GM19467 (cell line): ENCODE results near the gene PLEKHH2.

ENCODE experiments used
- ATAC-seq: cut with Tn5 transposase; IDR thresholded peaks from one replicate; pipeline ENCODE4 v1.9.1; 2021; ENCODE audit warnings: mild to moderate bottlenecking, moderate library complexity; ENCODE audit not compliant: unreplicated experiment

PLEKHH2 gene

GRCh38 chr2:43758739-43759138, 121.7 kb downstream of the PLEKHH2 start:
- no peak for ATAC-seq

GRCh38 chr2:43759195-43759594, 122.1 kb downstream of the PLEKHH2 start:
- ATAC-seq, result no peak

- no peak for ATAC-seq
Measured at GRCh38 chr2:43762286-43762685, 125.2 kb downstream of the PLEKHH2 start.

GRCh38 chr2:43763091-43763490, 126.0 kb downstream of the PLEKHH2 start:
- no peak for ATAC-seq

GRCh38 chr2:43764086-43764705, 127.1 kb downstream of the PLEKHH2 start:
- no peak for ATAC-seq

GRCh38 chr2:43766006-43766405, 128.9 kb downstream of the PLEKHH2 start:
- ATAC-seq, result no peak

- ATAC-seq, result peak; percentile 97
Measured at GRCh38 chr2:43773876-43774613, 137.0 kb downstream of the PLEKHH2 start, which contains the start of gene DYNC2LI1. Gene DYNC2LI1, plus strand, starts transcription at chr2:43774039. Its CDS starts 100 bp downstream, at chr2:43774139.

- ATAC-seq, result no peak
Measured at GRCh38 chr2:43774617-43775016, 137.6 kb downstream of the PLEKHH2 start.

- no peak for ATAC-seq
Measured at GRCh38 chr2:43776324-43776723, 139.3 kb downstream of the PLEKHH2 start.

GRCh38 chr2:43777306-43777926, 140.4 kb downstream of the PLEKHH2 start:
- ATAC-seq, result no peak

GRCh38 chr2:43778233-43778632, 141.2 kb downstream of the PLEKHH2 start:
- ATAC-seq, result no peak

GRCh38 chr2:43787895-43788294, 150.8 kb downstream of the PLEKHH2 start:
- ATAC-seq, result no peak

GRCh38 chr2:43788646-43789045, 151.6 kb downstream of the PLEKHH2 start:
- no peak for ATAC-seq

GRCh38 chr2:43790147-43790546, 153.1 kb downstream of the PLEKHH2 start:
- no peak for ATAC-seq

- ATAC-seq, result no peak
Measured at GRCh38 chr2:43791035-43791765, 154.1 kb downstream of the PLEKHH2 start.

- no peak for ATAC-seq
Measured at GRCh38 chr2:43792653-43793052, 155.6 kb downstream of the PLEKHH2 start.

GRCh38 chr2:43794956-43795355, 157.9 kb downstream of the PLEKHH2 start:
- no peak for ATAC-seq

- no peak for ATAC-seq
Measured at GRCh38 chr2:43796206-43796605, 159.1 kb downstream of the PLEKHH2 start.

- ATAC-seq, result no peak
Measured at GRCh38 chr2:43798300-43798699, 161.2 kb downstream of the PLEKHH2 start.

- ATAC-seq, result no peak
Measured at GRCh38 chr2:43800894-43801293, 163.8 kb downstream of the PLEKHH2 start.

- no peak for ATAC-seq
Measured at GRCh38 chr2:43802135-43802534, 165.1 kb downstream of the PLEKHH2 start.
